Activated CD4-positive, alpha-beta T cell treated with anti-CD3 and anti-CD28 coated beads for 24 hours (primary cell): ENCODE measurements around the gene ETV6.

Experiments used
- DNase-seq, 2 donors: peaks; one replicate each; pipeline ENCODE4 v3.0.0-alpha.2; 2020; ENCODE audit warnings: low read depth in 2 of 2

ETV6 gene

GRCh38 chr12:11922361-11922760 is 272.9 kb downstream of the ETV6 start:
- DNase-seq: no peak

- DNase-seq: no peak
These were observed 273.6 kb downstream of the ETV6 start for GRCh38 chr12:11923067-11923466.

- DNase-seq: no peak
These were observed 277.9 kb downstream of the ETV6 start for GRCh38 chr12:11927286-11927935.

- no peak for DNase-seq
These were observed 280.2 kb downstream of the ETV6 start for GRCh38 chr12:11929714-11930113.

GRCh38 chr12:11939223-11939622 is 289.7 kb downstream of the ETV6 start:
- DNase-seq: no peak

GRCh38 chr12:11941606-11942337 is 292.3 kb downstream of the ETV6 start:
- DNase-seq: no peak

- DNase-seq: no peak
These were observed 294.6 kb downstream of the ETV6 start for GRCh38 chr12:11943919-11944700.
